Measurements from ENCODE around the gene MYH10.

- TF ChIP-seq POLR2A (IDR thresholded peaks at IDR 0.05) (no peak), CTCF (IDR thresholded peaks at IDR 0.05) (no peak)
These were observed 39.9 kb upstream of the MYH10 start for GRCh38 chr17:8670421-8670820.
